Gastroesophageal sphincter (tissue), 4 donors: ENCODE measurements around the gene ASB18. TPM values are rescaled to one million over a fixed set of nuclear protein-coding genes. Genes with fewer than 3 reads are reported as not detected.

Experiments used
- ATAC-seq: fragments of 150-250 bp; one replicate; pipeline ENCODE4 v1.9.1; 2016; ENCODE audit warnings: mild to moderate bottlenecking, moderate library complexity
- H3K27ac ChIP-seq, 4 donors: fragments of 200-600 bp; sonication (generic) in 3 of 4; 1 replicate in 3 of 4; 2 replicates in 1 of 4; pipeline ENCODE4 v1.5.1; 2016 to 2019
- H3K27me3 ChIP-seq: fragments of 200-600 bp; sonication (generic); one replicate; pipeline ENCODE4 v1.5.1; 2019
- H3K36me3 ChIP-seq, 2 donors: fragments of 200-600 bp; sonication (generic); one replicate each; pipeline ENCODE4 v1.5.1; 2019; ENCODE audit warnings: control low read depth in 1 of 2
- H3K4me1 ChIP-seq, 3 donors: fragments of 200-600 bp; sonication (generic); 1 replicate in 2 of 3; 2 replicates in 1 of 3; pipeline ENCODE4 v1.5.1; 2016 to 2019; ENCODE audit warnings: control low read depth in 2 of 3
- H3K4me3 ChIP-seq, 2 donors: fragments of 200-600 bp; sonication (generic); one replicate each; pipeline ENCODE4 v1.5.1; 2019; ENCODE audit warnings: mild to moderate bottlenecking in 1 of 2, moderate library complexity in 1 of 2
- H3K9me3 ChIP-seq, 3 donors: fragments of 200-600 bp; sonication (generic); one replicate each; pipeline ENCODE4 v1.5.1; 2017 to 2019; ENCODE audit warnings: control low read depth in 2 of 3
- CTCF ChIP-seq, 4 experiments: fragments of 200-600 bp in 2 of 4; fragments of 450-650 bp in 2 of 4; sonication (generic) in 1 of 4; IDR thresholded peaks; one replicate each; pipeline ENCODE4 v1.5.1; 2017 to 2019; ENCODE audit warnings: antibody characterized with exemption in 4 of 4, mild to moderate bottlenecking in 2 of 4, moderate library complexity in 2 of 4
- EP300 ChIP-seq: sonication (generic); formaldehyde crosslinking; IDR thresholded peaks from one replicate; pipeline ENCODE4 v1.6.1; 2017; ENCODE audit warnings: antibody characterized with exemption, mild to moderate bottlenecking
- POLR2A ChIP-seq, 2 donors: fragments of 450-650 bp; IDR thresholded peaks; one replicate each; pipeline ENCODE4 v1.6.1; 2017; ENCODE audit warnings: antibody characterized with exemption in 2 of 2, mild to moderate bottlenecking in 2 of 2, moderate library complexity in 1 of 2
- POLR2AphosphoS5 ChIP-seq: sonication (generic); formaldehyde crosslinking; IDR thresholded peaks from one replicate; pipeline ENCODE4 v1.6.1; 2017; ENCODE audit warnings: antibody characterized with exemption
- WGBS, 2 donors: methylation state at CpG; one replicate each; pipeline ENCODE4 v1.1.5; 2018; ENCODE audit warnings: low coverage in 1 of 2; 5-methylcytosine and 5-hydroxymethylcytosine counted together
- total RNA-seq, 4 donors: library from RNA; depleted of rRNA; stranded (reverse); fragments of >200 nt; gene quantifications; one replicate each; pipeline ENCODE4 v1.1.0, GENCODE V29; 2016

ASB18 gene
- total RNA-seq, 4 donors from 2014 or later: not detected

GRCh38 chr2:236302555-236302954, 38.3 kb upstream of the ASB18 start:
- ATAC-seq: no peak
- no peaks in the 10 kb centered on the region for H3K4me1 ChIP-seq
- peaks cover 6% of the 10 kb centered on the region for H3K27me3 ChIP-seq
- WGBS, 2 donors: 68% methylated on average over 3 to 6 of the region's 6 CpGs
- no peak overlapping the region for H3K4me3 ChIP-seq
- no peaks in the 10 kb centered on the region for H3K9me3 ChIP-seq
- no peak overlapping the region for H3K27ac ChIP-seq
- TF ChIP-seq CTCF (IDR thresholded peaks at IDR 0.05) (no peak), EP300 (no peak), POLR2AphosphoS5 (no peak), POLR2A (IDR thresholded peaks at IDR 0.05) (no peak)
- H3K36me3 ChIP-seq: no peaks in the 10 kb centered on the region

GRCh38 chr2:236298924-236299475, 34.8 kb upstream of the ASB18 start:
- 95 to 100% methylated on average over 1 to 3 of the region's 11 CpGs for WGBS, 2 donors
- Histone ChIP-seq H3K4me1 (no peaks in the 10 kb centered on the region), H3K36me3 (no peaks in the 10 kb centered on the region), H3K4me3 (no peak overlapping the region), H3K9me3 (no peaks in the 10 kb centered on the region), H3K27me3 (peaks cover 9% of the 10 kb centered on the region), H3K27ac (no peak overlapping the region)
- no peak for ATAC-seq
- TF ChIP-seq POLR2A (IDR thresholded peaks at IDR 0.05): no peak
- no peak for TF ChIP-seq CTCF (IDR thresholded peaks at IDR 0.05)
- TF ChIP-seq POLR2AphosphoS5: no peak
- no peak for TF ChIP-seq EP300

GRCh38 chr2:236295481-236295880, 31.3 kb upstream of the ASB18 start:
- H3K4me3 ChIP-seq: no peak overlapping the region
- H3K36me3 ChIP-seq: no peaks in the 10 kb centered on the region
- peaks cover 0 to 8% (median 0%) of the 10 kb centered on the region in 3 donors for H3K4me1 ChIP-seq
- H3K9me3 ChIP-seq: no peaks in the 10 kb centered on the region
- H3K27me3 ChIP-seq: peaks cover 3% of the 10 kb centered on the region
- H3K27ac ChIP-seq: no peak overlapping the region
- TF ChIP-seq CTCF (IDR thresholded peaks at IDR 0.05) (no peak), POLR2AphosphoS5 (no peak), EP300 (no peak), POLR2A (IDR thresholded peaks at IDR 0.05) (no peak)
- ATAC-seq: no peak
- 78 to 81% methylated on average over 6 to 8 of the region's 8 CpGs for WGBS, 2 donors

GRCh38 chr2:236294647-236295046, 30.4 kb upstream of the ASB18 start:
- ATAC-seq: no peak
- no peaks in the 10 kb centered on the region for H3K36me3 ChIP-seq
- WGBS, 2 donors: 80 to 87% methylated on average over 9 of the region's 9 CpGs
- TF ChIP-seq EP300 (no peak), CTCF (IDR thresholded peaks at IDR 0.05) (no peak), POLR2A (IDR thresholded peaks at IDR 0.05) (no peak), POLR2AphosphoS5 (no peak)
- H3K4me1 ChIP-seq: peaks cover 0 to 8% (median 0%) of the 10 kb centered on the region in 3 donors
- no peak overlapping the region for H3K27ac ChIP-seq
- H3K9me3 ChIP-seq: no peaks in the 10 kb centered on the region
- H3K4me3 ChIP-seq: no peak overlapping the region
- H3K27me3 ChIP-seq: peaks cover 3% of the 10 kb centered on the region

GRCh38 chr2:236293241-236293810, 29.1 kb upstream of the ASB18 start:
- no peak for ATAC-seq
- TF ChIP-seq POLR2AphosphoS5 (no peak), EP300 (no peak), POLR2A (IDR thresholded peaks at IDR 0.05) (no peak), CTCF (IDR thresholded peaks at IDR 0.05) (no peak)

More at GRCh38 chr2:236293241-236293810, 29.1 kb upstream of the ASB18 start:
- peaks cover 3% of the 10 kb centered on the region for H3K27me3 ChIP-seq
- H3K9me3 ChIP-seq: no peaks in the 10 kb centered on the region
- WGBS, 2 donors: 75% methylated on average over 2 of the region's 6 CpGs; no CpG with 5 or more reads in 1 of the 2 donors
- no peaks in the 10 kb centered on the region for H3K36me3 ChIP-seq
- H3K4me3 ChIP-seq: no peak overlapping the region
- no peak overlapping the region for H3K27ac ChIP-seq
- peaks cover 0 to 8% (median 0%) of the 10 kb centered on the region in 3 donors for H3K4me1 ChIP-seq
